Astrocyte of the spinal cord (primary cell): Measurements from ENCODE around the gene HOMER3.

ENCODE experiments used
- DNase-seq: peaks from one replicate; pipeline ENCODE4 v3.0.0; 2011; ENCODE audit warnings: low read depth, low spot score
- H3K4me3 ChIP-seq: 2 replicates; pipeline ENCODE4 v1.5.1; 2011; ENCODE audit warnings: low read depth, mild to moderate bottlenecking, low read length, moderate library complexity
- CTCF ChIP-seq: IDR thresholded peaks from 2 replicates; pipeline ENCODE4 v1.5.1; 2012; ENCODE audit warnings: low read depth, mild to moderate bottlenecking, low read length, inconsistent platforms
- in situ Hi-C: cut with HindIII; loops from 2 replicates; pipeline ENCODE4 v1.10.0; 2017; ENCODE audit warnings: low sequenced_read_pairs

The HOMER3 gene

GRCh38 chr19:18908917-18909619 lies 31.9 kb downstream of the HOMER3 start:
- no peak for DNase-seq
- no peak for TF ChIP-seq CTCF
- no peak overlapping the region for H3K4me3 ChIP-seq
- in situ Hi-C loops: no loop called here

DNA sequence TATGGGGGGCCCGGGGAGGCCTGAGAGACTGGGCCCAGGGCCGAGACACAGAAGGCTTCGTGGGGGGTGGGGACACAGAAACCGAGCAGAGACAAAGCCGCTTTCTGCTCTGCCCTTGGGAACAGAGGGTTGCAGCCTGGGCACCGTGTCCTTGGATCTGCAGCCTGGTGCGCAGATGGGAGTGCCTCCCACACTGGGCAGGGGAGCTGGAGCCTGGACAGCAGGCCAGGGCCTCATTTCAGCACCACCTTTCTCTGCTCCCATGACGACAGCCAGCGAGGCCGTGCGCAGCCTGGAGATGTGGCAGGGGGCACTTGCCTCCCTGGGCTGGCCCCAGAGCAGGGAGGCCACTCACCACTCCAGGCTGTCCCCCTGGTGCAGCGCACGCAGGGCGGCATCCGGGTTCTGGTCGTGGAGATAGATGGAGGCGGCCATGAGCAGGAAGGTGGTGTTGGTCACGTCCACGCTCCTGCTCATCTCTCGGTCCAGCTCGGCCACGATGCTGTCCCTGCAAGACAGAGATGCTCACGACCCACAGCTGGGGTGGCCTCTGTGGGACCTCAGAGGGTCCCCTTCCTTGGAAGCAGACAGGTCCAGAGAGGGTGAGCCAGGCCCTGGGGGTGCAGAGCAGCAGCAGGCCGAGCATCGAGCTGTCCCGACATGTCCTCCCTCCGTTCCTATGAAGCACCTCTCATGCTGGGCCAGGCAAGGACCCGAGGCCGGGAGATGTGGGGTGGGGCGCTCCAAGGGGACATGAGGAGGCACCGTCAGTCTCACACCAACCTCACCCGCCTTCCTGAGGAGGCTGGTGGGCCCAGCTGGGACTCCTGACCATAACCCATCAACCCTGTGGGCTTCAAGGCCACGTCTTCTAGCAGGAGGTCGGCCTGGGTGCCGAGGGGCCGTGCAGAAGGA lies 34.2 kb downstream of the HOMER3 start:
- DNase-seq: no peak
- TF ChIP-seq CTCF: no peak
- in situ Hi-C loops: no loop called here
- H3K4me3 ChIP-seq: no peak overlapping the region

DNA sequence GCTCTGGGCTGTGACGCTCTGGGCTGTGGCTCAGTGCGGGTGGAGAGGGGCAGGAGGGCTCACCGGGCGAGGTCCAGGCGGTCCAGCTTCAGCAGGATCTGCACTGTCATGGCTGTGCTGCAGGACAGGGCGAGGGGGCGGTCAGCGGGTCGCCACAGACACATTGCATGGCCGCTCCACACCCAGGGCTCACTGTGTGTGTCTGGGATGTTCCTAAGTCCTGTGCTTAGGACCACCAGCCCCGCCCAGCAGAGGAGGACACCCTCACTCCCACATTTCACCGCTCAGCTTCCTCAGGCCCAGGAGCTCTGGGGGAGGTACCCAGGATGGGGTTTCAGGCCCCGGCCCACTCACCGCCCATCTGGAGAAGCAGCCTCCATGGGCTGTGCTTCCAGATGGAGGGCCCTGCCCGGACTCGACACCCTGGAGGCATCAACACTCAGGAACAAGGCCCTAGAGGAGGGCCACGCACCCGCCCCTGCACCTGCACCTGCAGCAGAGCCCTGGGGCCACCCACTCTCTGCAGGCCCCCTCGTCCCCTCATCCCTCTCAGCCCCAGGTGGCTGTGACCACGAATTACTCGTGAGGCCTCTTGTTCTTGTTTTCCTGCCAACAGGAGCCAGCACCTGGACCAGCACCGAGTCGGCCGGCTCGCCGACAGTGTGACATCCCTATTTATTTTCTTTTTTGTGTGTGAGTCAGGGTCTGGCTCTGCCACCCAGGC lies 35.3 kb downstream of the HOMER3 start:
- H3K4me3 ChIP-seq: no peak overlapping the region
- in situ Hi-C loops: no loop called here
- TF ChIP-seq CTCF: no peak
- DNase-seq: no peak

GRCh38 chr19:18905058-18905456 lies 36.0 kb downstream of the HOMER3 start:
- no peak overlapping the region for H3K4me3 ChIP-seq
- in situ Hi-C loops: no loop called here
- no peak for DNase-seq
- no peak for TF ChIP-seq CTCF

GRCh38 chr19:18904334-18905057 lies 36.5 kb downstream of the HOMER3 start:
- DNase-seq: no peak
- TF ChIP-seq CTCF: no peak
- in situ Hi-C loops: no loop called here

More at GRCh38 chr19:18904334-18905057, 36.5 kb downstream of the HOMER3 start:
- H3K4me3 ChIP-seq: no peak overlapping the region
